HG02642 (cell line): ENCODE results near the gene ZP2.
A peak's percentile ranks its signal among the peaks of the same experiment; 100 is the strongest.
"Not testable (repeated sequence)": the region's sequence is repeated elsewhere in the genome, so short reads cannot be mapped to it uniquely, and the experiment has no call there.

Experiments
- ATAC-seq: cut with Tn5 transposase; IDR thresholded peaks from one replicate; pipeline ENCODE4 v1.9.1; 2021; ENCODE audit warnings: mild to moderate bottlenecking; ENCODE audit not compliant: unreplicated experiment, poor library complexity

The ZP2 gene

DNA sequence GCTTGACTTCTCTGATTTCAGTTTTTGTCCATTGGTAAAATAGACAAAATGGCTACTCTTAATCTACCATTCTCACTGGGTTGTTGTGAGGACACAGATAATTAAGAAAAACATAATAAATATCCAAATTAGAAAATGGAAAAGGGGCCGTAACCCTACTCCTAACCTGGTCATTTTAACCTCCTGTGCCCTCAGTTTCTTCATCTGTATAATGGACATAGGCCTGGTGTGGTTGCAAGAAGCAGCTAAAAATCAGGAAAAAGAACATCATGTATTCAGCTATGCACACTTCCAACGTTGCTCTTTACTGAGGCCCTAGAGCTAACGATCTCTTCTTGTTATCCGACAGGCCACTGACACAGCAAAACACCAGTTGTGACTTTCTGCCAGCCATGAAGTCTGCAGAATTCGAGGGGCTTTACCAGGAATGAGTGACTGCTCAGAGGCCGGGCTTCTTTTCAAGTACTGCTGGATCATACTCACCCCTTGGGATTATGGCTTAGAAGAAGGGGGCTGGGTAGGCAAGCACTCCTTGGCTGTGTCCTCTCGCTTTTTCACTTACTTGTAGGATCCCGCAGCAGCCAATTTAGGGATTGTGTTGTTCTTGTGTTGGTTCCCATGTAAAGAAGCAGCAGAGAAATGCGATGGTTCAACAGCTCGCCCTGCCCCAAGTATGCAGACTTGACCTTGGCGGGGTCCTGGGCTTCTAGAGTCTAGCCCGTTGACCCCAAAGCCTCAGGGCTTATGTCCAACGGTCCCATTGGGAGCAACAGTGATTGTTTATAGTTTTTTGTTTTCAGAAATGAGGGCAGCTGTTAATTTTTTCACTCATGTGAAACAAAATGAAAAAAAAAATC, 32.0 kb downstream of the ZP2 start:
- ATAC-seq: no peak

DNA sequence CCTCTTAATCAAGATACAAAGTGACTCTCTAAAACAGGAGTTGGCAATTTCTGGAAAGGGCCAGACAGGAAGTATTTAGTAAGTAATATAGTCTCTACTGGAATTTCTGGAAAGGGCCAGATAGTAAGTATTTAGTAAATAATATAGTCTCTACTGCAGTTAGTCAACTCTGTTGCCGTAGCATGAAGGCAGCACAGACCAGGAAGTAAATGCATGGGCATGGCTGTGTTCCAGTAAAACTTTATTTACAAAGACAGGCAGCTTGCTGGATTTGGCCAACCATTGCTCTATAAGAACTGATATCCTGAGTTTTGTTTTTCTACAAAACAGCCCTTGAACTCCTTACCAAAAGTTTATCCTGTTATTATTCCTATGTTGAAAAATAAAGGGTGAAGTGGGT, 36.0 kb downstream of the ZP2 start:
- ATAC-seq: no peak

DNA sequence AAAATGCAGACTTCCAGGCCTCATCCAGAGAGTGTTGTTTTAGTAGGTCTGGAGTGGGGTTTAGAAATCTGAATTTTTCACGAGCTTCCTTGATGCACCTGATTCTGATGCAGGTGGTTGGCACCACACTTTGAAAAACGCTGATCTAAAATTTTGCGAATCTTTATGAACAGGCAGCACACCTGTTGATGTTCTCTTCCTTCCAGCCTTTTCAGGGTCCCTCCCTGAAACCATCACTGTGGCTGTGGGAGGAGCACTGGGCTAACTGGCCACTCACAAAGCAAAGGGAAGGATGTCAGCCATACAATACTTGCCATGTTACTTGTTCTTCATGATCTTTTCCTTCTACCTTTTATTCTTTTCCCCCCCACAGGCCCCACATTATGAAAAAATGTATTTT, 38.7 kb downstream of the ZP2 start:
- ATAC-seq: no peak

DNA sequence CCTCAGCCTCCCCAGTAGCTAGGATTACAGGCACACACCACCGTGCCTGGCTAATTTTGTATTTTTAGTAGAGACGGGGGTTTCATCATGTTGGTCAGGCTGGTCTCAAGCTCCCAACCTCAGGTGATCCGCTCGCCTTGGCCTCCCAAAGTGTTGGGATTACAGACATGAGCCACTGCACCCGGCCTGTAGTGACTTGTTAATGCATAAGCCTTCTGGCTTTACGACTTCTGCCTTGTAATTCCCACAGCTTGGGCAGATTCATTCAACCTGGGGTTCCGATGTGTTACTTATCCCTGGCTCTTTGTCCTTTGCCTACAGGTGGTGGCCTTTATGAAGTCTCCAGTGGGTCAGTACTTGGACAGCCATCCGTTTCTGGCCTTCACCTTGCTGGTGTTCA, 41.3 kb downstream of the ZP2 start:
- ATAC-seq: not testable (repeated sequence)

DNA sequence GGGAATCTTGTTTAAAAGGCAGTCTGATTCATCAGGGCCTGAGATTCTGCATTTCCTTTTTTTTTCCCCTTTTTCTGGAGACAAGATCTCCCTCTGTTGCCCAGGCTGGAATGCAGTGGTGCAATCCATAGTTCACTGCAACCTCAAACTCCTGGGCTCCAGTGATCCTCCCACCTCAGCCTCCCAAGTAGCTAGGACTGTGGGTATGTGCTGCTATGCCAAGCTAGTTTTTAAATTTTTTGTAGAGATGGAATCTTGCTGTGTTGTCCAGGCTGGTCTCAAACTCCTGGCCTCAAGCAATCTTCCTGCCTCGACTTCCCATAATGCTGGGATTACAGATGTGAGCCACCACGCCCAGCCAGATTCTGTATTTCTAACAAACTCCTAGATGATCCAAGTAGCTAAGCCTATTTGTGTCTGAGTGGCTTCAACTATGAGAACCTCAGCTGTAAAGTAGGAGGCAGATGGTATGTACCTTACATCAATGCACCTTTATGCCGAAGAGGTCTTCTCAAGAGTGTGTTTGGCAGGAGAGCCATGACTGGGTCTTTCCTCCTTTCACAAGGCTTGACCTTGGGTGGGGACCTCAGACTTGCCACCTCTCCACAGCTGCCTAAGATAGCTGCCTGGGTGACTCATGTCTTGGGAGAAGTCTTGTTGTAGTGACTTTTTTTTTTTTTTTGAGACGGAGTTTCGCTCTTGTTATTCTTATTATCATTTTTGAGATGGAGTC, 42.0 kb downstream of the ZP2 start:
- no peak for ATAC-seq

DNA sequence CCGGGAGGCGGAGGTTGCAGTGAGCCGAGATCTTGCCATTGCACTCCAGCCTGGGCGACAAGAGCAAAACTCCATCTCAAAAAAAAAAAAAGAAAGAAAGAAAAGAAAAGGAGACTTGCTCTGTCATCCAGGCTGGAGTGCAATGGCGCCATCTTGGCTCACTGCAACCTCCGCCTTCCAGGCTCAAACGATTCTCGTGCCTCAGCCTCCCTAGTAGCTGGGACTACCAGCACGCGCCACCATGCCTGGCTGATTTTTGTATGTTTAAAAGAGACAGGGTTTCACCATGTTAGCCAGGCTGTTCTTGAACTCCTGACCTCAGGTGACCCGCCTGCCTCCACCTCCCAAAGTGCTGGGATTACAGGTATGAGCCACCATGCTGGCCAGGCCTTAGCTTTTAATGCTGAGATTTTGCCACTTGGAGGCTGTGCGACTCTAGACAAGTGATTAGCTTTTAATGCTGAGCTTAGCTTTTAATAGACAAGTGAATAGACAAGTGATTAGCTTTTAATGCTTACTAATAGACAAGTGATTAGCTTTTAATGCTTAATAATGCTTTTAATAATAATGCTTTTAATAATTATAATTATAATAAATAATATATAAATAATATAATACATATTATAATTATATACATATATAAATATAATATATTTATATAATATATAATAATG, 43.3 kb downstream of the ZP2 start:
- no peak for ATAC-seq

DNA sequence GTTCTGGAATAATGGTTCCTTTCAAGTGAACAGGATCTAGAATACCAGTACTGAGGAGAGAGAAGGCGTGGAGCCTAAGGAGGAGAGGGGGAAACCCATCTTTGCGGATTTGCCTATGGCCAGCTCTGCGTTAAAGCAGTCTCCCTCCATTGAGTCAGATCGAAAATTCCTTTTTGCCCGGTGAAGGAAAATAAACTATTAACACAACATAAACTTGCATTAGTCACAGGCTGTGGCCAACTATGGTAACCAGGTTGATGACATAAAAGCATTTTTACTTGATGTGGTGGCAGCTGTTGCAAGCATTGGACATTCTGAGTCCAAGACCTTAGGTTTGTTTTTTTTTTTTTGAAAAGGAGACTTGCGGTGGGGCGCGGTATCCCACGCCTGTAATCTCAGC, 44.0 kb downstream of the ZP2 start:
- ATAC-seq: no peak

DNA sequence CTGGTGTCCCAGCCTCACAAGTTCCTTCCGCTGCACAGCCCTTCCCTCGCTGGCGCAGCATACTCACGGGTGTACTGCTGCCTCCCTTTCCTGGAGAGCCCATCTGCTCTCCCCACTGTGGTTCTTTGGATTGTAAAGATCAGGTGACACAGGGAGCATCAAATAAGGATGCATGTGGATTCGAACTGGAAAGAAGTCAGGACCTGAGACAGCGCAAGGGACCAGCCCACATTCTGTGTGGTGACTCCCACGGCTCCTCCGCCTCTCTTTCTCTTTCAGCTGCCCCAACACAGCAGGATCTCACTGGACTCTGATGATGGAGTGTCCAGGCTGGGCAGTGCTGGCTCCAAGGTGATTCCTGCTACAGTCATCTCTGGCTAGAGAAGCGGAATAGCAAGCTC, 44.8 kb downstream of the ZP2 start:
- ATAC-seq: no peak

DNA sequence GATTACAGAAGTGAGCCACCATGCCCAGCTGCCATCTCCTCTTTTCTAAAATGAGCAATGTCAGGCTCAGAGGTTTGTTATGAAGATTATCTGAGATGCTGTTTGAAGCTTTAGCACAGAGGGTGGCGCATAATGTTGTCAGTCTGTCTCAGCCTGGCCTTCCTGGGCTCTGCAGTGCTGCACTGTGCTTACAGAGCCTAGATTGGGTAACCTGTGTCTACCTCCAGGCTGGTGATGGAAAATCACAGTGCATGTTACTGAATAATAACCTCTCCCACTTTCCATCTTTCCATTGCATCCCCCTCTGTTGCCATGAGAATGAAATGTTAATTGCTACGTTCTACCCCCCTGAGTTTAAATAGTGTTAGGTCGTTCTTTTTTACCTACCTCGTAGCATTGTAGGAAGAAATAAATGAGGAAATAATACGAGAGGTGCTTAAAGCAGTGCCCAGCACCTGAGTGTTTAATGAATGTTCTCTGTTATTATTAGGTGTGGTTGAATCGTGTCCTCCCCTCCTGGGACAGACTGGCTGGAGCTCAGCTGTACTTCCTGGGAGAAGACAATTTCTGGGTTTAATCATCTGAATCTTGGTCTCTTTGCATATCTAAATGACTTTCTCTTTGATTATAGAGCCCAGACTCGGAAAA, 46.7 kb downstream of the ZP2 start:
- ATAC-seq: no peak

DNA sequence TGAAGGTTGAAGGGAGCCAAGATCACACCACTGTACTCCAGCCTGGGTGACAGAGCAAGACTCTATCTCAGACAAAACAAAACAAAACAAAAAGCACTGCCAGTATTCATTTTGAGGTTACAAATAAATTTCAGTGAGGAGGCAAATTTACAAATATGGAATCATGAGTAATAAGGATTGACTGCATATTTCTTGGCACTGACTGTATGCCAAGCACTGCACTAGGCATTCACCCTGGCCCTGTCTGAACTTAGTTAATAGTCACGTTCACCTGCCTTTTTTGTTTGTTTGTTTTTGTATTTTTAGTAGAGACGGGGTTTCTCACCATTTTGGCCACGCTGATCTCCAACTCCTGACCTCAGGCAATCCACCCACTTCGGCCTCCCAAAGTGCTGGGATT, 47.8 kb downstream of the ZP2 start:
- no peak for ATAC-seq

DNA sequence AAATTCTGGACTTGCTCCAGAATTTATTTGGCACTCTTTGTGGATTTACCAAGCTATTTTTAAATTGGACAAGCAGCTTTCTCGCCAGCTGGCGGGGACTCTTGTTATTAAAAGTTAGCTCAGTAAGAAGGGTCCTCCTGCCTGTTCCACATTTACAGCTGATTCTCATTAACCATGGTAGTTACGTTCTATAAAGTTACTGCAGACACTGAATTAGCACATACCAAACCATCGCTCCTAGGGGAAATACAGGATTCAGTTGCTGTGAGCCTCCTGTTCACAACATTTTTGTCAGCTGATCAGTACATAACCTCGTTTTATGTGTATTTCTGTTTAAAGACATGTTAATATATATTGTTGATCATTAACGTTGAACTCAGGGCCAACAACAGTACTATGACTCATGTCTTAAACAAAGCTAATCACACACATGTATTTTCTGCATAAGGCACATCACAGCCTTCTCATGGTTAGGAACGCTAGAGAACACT, 48.7 kb downstream of the ZP2 start:
- no peak for ATAC-seq

DNA sequence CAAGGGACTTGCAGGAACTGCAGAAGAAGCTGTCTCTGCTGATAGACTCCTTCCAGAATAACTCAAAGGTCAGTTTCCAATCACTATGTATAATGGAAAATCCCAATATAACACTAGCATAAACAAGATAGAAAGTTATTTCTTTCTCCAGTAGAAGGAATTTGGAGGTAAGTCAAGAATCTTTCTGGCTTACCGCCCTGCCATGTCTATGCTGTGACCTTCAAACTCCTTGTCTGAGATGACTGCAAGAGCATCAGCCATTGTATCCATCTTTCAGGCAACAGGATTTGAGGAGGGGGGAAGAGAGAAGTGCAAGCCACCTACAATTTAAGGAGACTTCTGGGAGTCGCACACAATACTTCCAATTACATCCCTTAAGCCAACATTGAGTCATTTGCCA, 50.2 kb downstream of the ZP2 start:
- no peak for ATAC-seq

DNA sequence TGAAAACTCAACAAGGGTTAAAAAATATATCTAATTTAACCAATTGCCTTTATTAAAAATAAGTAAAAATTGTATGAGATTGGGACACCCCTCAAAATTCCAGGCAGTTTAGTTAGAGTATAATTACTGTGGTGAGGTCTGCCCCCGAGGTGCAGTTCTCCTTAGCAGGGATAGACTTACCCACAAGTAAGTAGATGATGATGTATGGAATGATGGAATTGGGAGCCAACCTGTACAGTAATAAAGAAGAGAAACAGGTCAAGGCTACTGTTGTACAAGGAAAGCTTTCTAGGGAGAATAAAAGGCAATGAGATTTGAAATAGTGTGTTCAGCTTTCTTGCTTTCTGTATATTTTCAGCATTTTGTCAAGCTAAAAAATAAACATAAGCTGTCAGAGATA, 51.1 kb downstream of the ZP2 start:
- no peak for ATAC-seq

DNA sequence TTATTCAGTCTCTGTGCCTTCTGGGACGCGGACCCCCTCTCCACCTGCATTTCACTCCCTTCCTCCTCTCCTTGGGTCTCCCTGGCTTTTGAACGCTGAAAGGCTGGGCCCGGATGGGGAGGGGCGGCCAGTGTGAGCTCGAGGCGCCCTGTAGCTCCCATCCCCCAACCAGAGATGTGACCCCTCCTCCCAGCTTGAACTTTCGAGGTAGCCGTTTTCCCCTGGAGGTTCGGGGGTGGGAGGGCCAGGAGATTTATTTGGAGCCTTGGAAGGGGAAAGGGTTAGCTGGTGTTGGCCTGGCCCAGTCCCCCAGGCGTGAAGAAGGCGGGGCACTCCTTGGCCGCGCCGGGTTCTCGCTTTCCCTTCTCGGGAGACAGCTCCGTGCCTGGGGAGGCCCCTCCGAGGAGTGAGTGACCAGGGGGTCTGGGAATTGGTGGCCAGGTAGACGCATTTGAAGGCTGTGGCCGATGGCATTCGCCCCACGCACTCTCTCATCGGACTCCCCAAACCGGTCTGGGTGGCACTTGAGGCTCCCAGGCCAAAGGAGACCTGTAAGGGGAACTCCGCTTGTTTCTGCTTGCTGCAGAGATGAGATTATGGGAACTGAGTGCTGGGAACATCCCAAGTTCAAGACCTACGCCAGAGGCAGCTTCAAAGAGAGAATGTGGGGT, 52.0 kb downstream of the ZP2 start:
- ATAC-seq: no peak

DNA sequence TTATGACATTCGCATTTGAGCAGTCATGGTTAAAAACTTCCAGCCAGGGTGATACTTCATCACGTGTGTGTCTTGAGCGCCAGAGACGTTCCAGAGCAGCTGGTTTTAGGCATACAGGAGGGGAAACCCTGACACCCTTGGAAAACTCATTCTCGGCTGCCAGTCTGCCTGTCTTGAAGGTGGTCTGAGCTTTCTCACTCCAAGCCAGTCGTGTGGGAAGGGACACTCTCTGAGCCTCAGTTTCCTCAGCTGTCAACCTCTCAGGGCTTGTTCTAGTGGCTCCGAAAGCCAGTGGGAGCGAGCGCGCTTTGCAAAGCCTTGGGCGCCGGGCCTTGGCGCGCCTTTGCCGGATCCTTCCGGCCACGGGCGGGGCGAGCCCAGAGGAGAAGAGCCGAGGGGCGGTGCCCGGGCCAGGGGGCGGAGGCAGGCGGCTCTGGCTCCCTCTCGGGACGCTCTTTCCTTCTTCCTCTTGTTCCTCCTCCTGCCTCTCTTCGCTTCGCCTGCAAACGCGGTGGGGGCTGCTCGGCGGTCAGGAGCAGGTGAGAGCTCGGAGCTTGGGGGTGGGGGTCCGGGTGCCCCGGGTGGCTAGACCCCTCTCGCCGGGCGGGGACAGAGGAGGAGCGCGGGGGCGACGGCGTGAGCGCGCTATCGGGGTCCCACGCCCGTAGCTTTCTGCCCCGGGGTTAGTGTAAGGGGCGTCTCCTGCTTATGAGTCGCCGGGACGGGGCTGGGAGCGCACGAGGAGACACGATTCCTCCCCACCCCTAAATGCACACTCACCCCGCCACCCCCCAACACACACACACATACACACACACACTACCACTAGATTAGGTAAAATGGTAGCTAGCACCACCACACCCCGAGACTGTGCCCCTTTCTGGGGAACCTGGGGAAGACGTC, 52.9 kb downstream of the ZP2 start, which contains the start of gene LDAF1:
TSS of gene LDAF1 (plus strand) at position 467 of the 903 bp plus-strand sequence. CDS start 2,509 bp downstream, outside the sequence.
- peak; percentile 91 for ATAC-seq

DNA sequence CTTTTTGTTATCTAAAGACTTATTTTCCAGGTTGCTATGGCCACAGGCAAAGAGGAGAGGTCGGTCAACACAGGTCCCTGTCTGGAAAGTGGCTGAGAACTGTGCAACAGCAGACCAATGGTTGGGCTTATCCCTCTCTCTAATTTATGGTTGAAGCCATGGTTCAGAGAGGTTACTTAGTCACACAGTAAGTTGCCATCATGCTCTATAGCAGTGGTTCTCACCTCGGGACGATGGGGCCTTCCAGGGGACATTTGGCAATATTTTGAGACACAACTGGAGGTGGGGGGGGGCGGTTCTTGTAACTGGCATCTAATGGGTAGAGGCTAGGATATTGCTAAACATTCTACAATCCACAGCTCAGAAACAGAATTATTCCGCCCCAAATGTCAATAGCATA, 53.7 kb downstream of the ZP2 start:
- ATAC-seq: no peak

DNA sequence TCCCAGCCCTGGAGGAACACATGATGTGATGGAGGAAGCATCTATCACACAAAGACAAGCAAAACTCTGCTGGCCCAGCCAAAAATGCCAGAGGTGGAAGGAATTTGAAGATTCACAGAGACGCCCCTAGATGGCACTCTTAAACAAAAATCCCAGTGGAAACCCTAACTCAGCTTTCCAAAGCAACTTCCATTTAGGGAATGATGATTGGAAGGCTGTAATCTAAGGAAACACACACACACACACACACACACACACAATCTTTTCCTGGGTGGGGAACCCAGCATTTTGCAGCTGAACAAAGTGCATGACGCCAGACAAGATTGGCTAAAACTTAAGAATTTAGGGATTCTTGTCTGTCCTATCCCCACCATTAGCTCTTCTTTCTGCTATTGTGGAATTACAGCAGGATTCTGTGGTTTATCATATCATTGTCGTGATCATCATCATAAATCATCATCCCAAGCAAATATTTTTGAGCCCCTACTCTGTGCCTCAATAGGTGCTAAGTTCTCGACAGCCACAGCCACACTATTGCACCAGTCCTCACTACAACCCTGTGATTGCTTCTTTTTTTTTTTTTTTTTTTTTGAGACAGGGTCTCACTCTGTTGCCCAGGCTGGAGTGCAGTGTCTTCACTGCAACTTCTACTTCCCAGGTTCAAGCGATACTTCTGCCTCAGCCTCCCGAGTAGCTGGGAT, 54.5 kb downstream of the ZP2 start:
- no peak for ATAC-seq

DNA sequence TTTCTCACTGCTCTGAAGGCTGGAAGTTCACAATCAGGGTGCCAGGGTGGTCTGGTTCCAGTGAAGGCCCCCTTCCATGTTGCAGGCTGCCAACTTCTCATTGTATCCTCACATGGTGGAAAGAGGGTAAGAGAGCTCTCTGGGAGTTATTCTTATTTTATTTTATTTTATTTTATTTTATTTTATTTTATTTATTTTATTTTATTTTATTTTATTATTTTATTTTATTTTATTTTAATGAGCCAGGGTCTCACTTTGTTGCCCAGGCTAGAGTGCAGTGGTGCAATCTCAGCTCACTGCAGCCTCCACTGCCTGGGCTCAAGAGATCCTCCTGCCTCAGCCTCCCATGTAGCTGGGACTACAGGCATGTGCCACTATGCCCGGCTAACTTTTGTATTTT, 55.4 kb downstream of the ZP2 start:
- not testable (repeated sequence) for ATAC-seq
